GM12878 (cell line): ENCODE results near the gene HEPACAM2. TPM values are rescaled to one million over a fixed set of nuclear protein-coding genes. Genes with fewer than 3 reads are reported as not detected.

ENCODE experiments used
- BHLHE40 ChIP-seq, 2 experiments: fragments of 450-650 bp in 1 of 2; IDR thresholded peaks; 2 replicates each; pipeline ENCODE4 v1.6.1; 2011 to 2017; ENCODE audit warnings: low read depth in 2 of 2, borderline replicate concordance in 1 of 2, improper control_type of control experiment in 1 of 2, low read length in 1 of 2, mild to moderate bottlenecking in 1 of 2
- CEBPB ChIP-seq, 2 experiments: fragments of 150-350 bp in 1 of 2; IDR thresholded peaks; 2 replicates each; pipeline ENCODE4 v1.6.1; 2012 to 2014; ENCODE audit warnings: low read depth in 2 of 2, low read length in 2 of 2, borderline replicate concordance in 1 of 2, inconsistent platforms in 1 of 2
- CHD1 ChIP-seq: IDR thresholded peaks from 2 replicates; pipeline ENCODE4 v1.6.1; 2012; ENCODE audit warnings: low read depth, low read length, improper control_type of control experiment
- CUX1 ChIP-seq: IDR thresholded peaks from 2 replicates; pipeline ENCODE4 v1.6.1; 2012; ENCODE audit warnings: improper control_type of control experiment, low read depth, low read length; ENCODE audit not compliant: insufficient replicate concordance
- ESRRA ChIP-seq: IDR thresholded peaks from 2 replicates; pipeline ENCODE4 v1.6.1; 2012; ENCODE audit warnings: mild to moderate bottlenecking, low read length, improper control_type of control experiment
- KDM1A ChIP-seq: fragments of 200-600 bp; sonication (generic); IDR thresholded peaks from 2 replicates; pipeline ENCODE4 v1.6.1; 2016; ENCODE audit warnings: borderline replicate concordance
- RAD51 ChIP-seq: fragments of 450-650 bp; IDR thresholded peaks from 2 replicates; pipeline ENCODE4 v1.6.1; 2016; ENCODE audit warnings: moderate library complexity, mild to moderate bottlenecking, inconsistent platforms
- RCOR1 ChIP-seq: conservative IDR thresholded peaks from 2 replicates; pipeline ENCODE4 v1.6.1; 2012; ENCODE audit warnings: low read depth, low read length, improper control_type of control experiment
- SREBF2 ChIP-seq: IDR thresholded peaks from 2 replicates; pipeline ENCODE4 v1.6.1; 2012; ENCODE audit warnings: mild to moderate bottlenecking, low read length
- TCF7 ChIP-seq: IDR thresholded peaks from 2 replicates; pipeline ENCODE4 v1.6.1; 2014; ENCODE audit warnings: antibody characterized with exemption, borderline replicate concordance
- USF2 ChIP-seq: IDR thresholded peaks from 2 replicates; pipeline ENCODE4 v1.6.1; 2011; ENCODE audit warnings: low read depth, low read length, improper control_type of control experiment, borderline replicate concordance
- ZBTB33 ChIP-seq: fragments of 450-650 bp; IDR thresholded peaks from 2 replicates; pipeline ENCODE4 v1.6.1; 2017; ENCODE audit warnings: mild to moderate bottlenecking
- ZNF592 ChIP-seq: fragments of 450-650 bp; IDR thresholded peaks from 2 replicates; pipeline ENCODE4 v1.6.1; 2017; ENCODE audit warnings: mild to moderate bottlenecking, moderate library complexity
- ZNF622 ChIP-seq: fragments of 450-650 bp; IDR thresholded peaks from 2 replicates; pipeline ENCODE4 v1.6.1; 2017; ENCODE audit warnings: mild to moderate bottlenecking, inconsistent platforms
- polyA plus RNA-seq, 11 experiments: library from polyadenylated mRNA; depleted of rRNA in 4 of 11; unstranded in 6 of 11; stranded (reverse) in 5 of 11; fragments of >200 nt; fragmentation: Nextera tagmentation in 4 of 11; fragmentation: Illumina TruSeq in 1 of 11; extraction: Ambion mirVana in 4 of 11; extraction: Trizol in 1 of 11; gene quantifications; 1 replicate in 1 of 11; 2 replicates in 10 of 11; pipeline versions ENCODE4 v1.2.1 to v1.2.3, GENCODE V29; 2011 to 2016; ENCODE audit warnings: inconsistent platforms in 2 of 11, missing spikeins in 2 of 11, low read depth in 1 of 11
- total RNA-seq, 4 experiments: library from RNA; depleted of rRNA in 3 of 4; stranded (reverse); fragments of >200 nt in 3 of 4; fragmentation: Illumina TruSeq in 1 of 4; extraction: Trizol in 1 of 4; gene quantifications; 2 replicates each; pipeline versions ENCODE4 v1.2.1 to v1.2.3, GENCODE V29; 2013 to 2021

Gene HEPACAM2
- total and polyA plus RNA-seq, 10 of the 15 experiments (the other 5 are each of a cell fraction or from before 2014, with no cell fraction given) = 0.04 to 0.58 TPM; not detected in 8

GRCh38 chr7:93231799-93232672 is 5.8 kb upstream of the HEPACAM2 start, which contains the start of gene VPS50 (continued):
- TF ChIP-seq USF2 = peak; percentile 97
- TF ChIP-seq TCF7 = no peak
- no peak for TF ChIP-seq SREBF2
- no peak for TF ChIP-seq ZNF622
- 0 out of 2 replicates have a peak, but pooled peaks have one; percentile 48 for TF ChIP-seq ZBTB33
- TF ChIP-seq CUX1 = no peak
- TF ChIP-seq ESRRA = 0 out of 2 replicates have a peak, but pooled peaks have one; percentile 16
- peak; percentile 63; the same call in 1 of the 2 replicates for TF ChIP-seq RCOR1
- peak; percentile 40 to 78; a peak in 3 of 4 replicates for TF ChIP-seq BHLHE40 (IDR thresholded peaks at IDR 0.05; ENCODE audit: borderline replicate concordance in 1 of 2, low read depth in 2 of 2, low read length in 1 of 2)
- TF ChIP-seq KDM1A = no peak
- TF ChIP-seq CHD1 = no peak
- TF ChIP-seq CEBPB (IDR thresholded peaks at IDR 0.05; ENCODE audit: borderline replicate concordance in 1 of 2, low read depth in 2 of 2, low read length in 2 of 2) = no peak
- TF ChIP-seq ZNF592 = no peak
- peak; percentile 99 for TF ChIP-seq RAD51
